Medulla oblongata (tissue), 1 donor: ENCODE results near the gene GADD45G.

Source experiments
- DNase-seq: peaks from one replicate; pipeline ENCODE4 v3.0.0-alpha.2; 2015; ENCODE audit errors: extremely low spot score

The GADD45G gene

GRCh38 chr9:89592963-89593726 lies 11.7 kb upstream of the GADD45G start:
- DNase-seq, result no peak

GRCh38 chr9:89593727-89594427 lies 10.9 kb upstream of the GADD45G start:
- no peak for DNase-seq

- no peak for DNase-seq
These were observed 9.8 kb upstream of the GADD45G start for GRCh38 chr9:89594811-89595550.

GRCh38 chr9:89595646-89596045 lies 9.2 kb upstream of the GADD45G start:
- DNase-seq, result no peak

GRCh38 chr9:89596937-89597555 lies 7.8 kb upstream of the GADD45G start:
- DNase-seq, result no peak

- peak; percentile 88 for DNase-seq
These were observed 7.0 kb upstream of the GADD45G start for GRCh38 chr9:89597711-89598362.

- no peak for DNase-seq
These were observed 6.5 kb upstream of the GADD45G start for GRCh38 chr9:89598363-89598713.

GRCh38 chr9:89598926-89599325 lies 5.9 kb upstream of the GADD45G start:
- no peak for DNase-seq

- DNase-seq, result no peak
These were observed 4.0 kb upstream of the GADD45G start for GRCh38 chr9:89600831-89601230.

- no peak for DNase-seq
These were observed 3.5 kb upstream of the GADD45G start for GRCh38 chr9:89601306-89601705.

- DNase-seq, result no peak
These were observed 2.8 kb upstream of the GADD45G start for GRCh38 chr9:89601856-89602562.

GRCh38 chr9:89602978-89603766 lies 1.6 kb upstream of the GADD45G start:
- peak; percentile 93 for DNase-seq

GRCh38 chr9:89603767-89604665 lies 796 bp upstream of the GADD45G start:
- DNase-seq, result peak; percentile 83

- DNase-seq, result peak; percentile 49
These were observed 745 bp downstream of the GADD45G start for GRCh38 chr9:89605465-89606048.

- DNase-seq, result peak; percentile 66
These were observed 1.3 kb downstream of the GADD45G start for GRCh38 chr9:89606049-89606623.

GRCh38 chr9:89606624-89607311 lies 2.0 kb downstream of the GADD45G start:
- DNase-seq, result no peak

GRCh38 chr9:89608641-89609335 lies 4.0 kb downstream of the GADD45G start:
- DNase-seq, result no peak
